Measurements from ENCODE around the gene ADCY3. TPM values are rescaled to one million over a fixed set of nuclear protein-coding genes. Genes with fewer than 3 reads are reported as not detected.

The ADCY3 gene
- total and polyA plus RNA-seq, 7 experiments from 2014 or later = 2.0 to 44.7 (median 5.1) TPM

DNA sequence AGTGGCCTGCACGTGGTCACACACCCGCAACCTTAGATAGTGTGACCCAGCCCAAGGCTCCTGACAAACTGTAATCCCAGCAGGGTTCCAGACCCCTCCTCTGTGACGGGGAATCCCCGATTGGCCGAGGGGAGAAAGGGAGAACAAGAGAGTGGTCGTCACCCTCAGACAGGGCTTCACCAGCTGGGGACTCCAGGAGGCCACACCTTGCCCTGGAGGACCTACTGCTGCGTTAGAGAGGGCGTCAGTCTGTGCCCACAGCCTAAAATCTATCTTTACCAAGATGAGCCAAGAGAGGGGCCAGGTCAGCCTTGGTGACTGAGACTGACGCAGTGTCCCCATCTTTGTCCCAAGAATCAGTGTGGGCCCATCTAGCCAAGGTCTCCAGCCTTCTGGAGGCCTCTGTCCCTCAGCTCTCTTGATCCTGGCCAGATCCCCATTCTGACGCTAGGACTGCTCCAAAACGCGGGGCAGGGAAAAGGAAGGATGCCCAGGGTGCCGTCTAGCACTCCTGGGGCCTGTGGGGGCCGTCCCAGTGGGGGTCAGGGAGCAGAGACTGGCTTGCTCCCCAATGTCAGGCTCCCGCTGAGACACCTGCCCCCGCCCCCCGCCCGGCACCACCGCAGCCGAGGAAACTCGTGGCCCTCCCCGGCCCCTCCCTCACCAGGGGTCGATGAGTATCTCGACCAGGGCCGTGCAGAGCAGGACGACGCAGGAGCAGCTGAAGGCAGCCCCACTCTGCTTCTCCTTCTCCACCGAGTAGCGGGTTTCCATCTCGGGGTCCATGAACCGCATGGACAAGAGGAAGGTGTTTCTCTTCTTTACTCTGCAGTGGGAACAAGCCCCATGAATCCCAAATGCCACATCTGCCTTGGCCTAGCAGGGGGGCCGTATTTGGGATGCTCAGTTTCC lies 86.0 kb downstream of the ADCY3 start:
- ChIA-PET POLR2A (no interaction called here), CTCF (no interaction called here)
- intact Hi-C loops (cut with micrococcal nuclease) = no loop called here
- peaks cover 0 to 5% (median 0%) of the 10 kb centered on the region in 3 experiments for H3K36me3 ChIP-seq (ENCODE audit: control insufficient read depth in 2 of 3, insufficient read depth in 3 of 3, low read length in 3 of 3)
- Mint-ChIP-seq H3K4me3 (no peak overlapping the region), H3K27ac (no peak overlapping the region), H3K9me3 (no peaks in the 10 kb centered on the region), H3K4me1 (no peaks in the 10 kb centered on the region), H3K27me3 (no peaks in the 10 kb centered on the region), H3K36me3 (peaks cover 0 to 29% (median 4%) of the 10 kb centered on the region in 5 donors)
- H3K27me3 ChIP-seq (ENCODE audit: control insufficient read depth in 2 of 2, insufficient read depth in 2 of 2, low read length in 2 of 2) = no peaks in the 10 kb centered on the region
- H3K27ac ChIP-seq (ENCODE audit: low read depth, low read length) = no peak overlapping the region
- no peak for DNase-seq
- no peaks in the 10 kb centered on the region for H3K4me1 ChIP-seq (ENCODE audit: control insufficient read depth in 2 of 2, insufficient read depth in 2 of 2, low read length in 2 of 2)
- H3K4me3 ChIP-seq (ENCODE audit: low read length) = no peak overlapping the region
- H3K9me3 ChIP-seq (ENCODE audit: control insufficient read depth in 2 of 3, low read length in 3 of 3) = no peaks in the 10 kb centered on the region
- ATAC-seq = no peak

DNA sequence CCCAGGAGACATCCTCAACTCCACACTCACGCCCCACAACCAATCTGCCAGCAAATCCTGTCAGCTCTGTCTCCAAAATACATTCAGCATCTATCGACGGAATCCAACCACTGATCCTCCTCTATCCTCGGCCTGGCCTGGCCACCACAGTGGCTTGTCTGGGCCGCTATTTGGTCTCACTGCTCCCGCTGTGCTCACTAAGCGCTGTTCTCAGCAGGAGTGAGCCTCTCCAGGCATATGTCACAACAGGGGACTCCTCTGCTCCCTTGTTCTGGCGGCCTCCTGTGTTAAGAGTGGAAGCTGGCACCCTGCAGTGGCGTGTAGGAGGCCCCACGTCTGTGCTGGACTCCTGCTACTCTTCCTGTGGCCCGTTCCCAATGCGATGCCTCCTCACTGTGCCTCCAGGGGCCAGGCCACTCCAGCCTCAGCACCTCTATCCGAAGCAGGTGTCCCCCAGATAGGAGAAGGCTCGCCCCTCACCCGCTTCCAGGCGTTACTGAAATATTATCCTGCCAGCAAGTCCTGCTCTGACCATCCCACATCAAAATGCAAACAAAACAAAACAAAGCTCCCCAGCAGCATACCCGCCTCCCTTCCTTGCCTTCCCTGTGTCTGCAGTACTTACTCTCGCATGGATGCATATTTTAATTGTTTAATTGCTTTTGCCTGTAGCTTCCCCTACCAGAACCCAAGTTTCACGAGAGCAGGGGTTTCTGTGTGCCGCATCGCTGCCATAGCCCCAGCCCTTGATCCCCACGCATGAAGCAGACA lies 86.9 kb downstream of the ADCY3 start:
- Histone ChIP-seq H3K36me3 (ENCODE audit: control insufficient read depth in 2 of 3, insufficient read depth in 3 of 3, low read length in 3 of 3) (peaks cover 0 to 5% (median 0%) of the 10 kb centered on the region in 3 experiments), H3K9me3 (ENCODE audit: control insufficient read depth in 2 of 3, low read length in 3 of 3) (no peaks in the 10 kb centered on the region), H3K4me3 (ENCODE audit: low read length) (no peak overlapping the region), H3K4me1 (ENCODE audit: control insufficient read depth in 2 of 2, insufficient read depth in 2 of 2, low read length in 2 of 2) (no peaks in the 10 kb centered on the region), H3K27ac (ENCODE audit: low read depth, low read length) (no peak overlapping the region), H3K27me3 (ENCODE audit: control insufficient read depth in 2 of 2, insufficient read depth in 2 of 2, low read length in 2 of 2) (no peaks in the 10 kb centered on the region)
- intact Hi-C loops (cut with micrococcal nuclease) = no loop called here
- no peak overlapping the region for H3K27ac Mint-ChIP-seq
- peaks cover 0 to 29% (median 4%) of the 10 kb centered on the region in 5 donors for H3K36me3 Mint-ChIP-seq
- POLR2A ChIA-PET = no interaction called here
- no peak overlapping the region for H3K4me3 Mint-ChIP-seq
- no peak for DNase-seq
- no peaks in the 10 kb centered on the region for H3K9me3 Mint-ChIP-seq
- H3K27me3 Mint-ChIP-seq = no peaks in the 10 kb centered on the region
- no peaks in the 10 kb centered on the region for H3K4me1 Mint-ChIP-seq
- CTCF ChIA-PET = interaction anchor here (1.0 kb wide), 1 partner anchor 424 kb away, joined by 3 read pairs; no protein-coding TSS in a partner anchor
- ATAC-seq = no peak

GRCh38 chr2:24832521-24832920 lies 87.5 kb downstream of the ADCY3 start:
- ChIA-PET CTCF (interaction anchor here (1.0 kb wide), 1 partner anchor 423 kb away, joined by 3 read pairs; no protein-coding TSS in a partner anchor), POLR2A (no interaction called here)
- Histone ChIP-seq H3K27ac (ENCODE audit: low read depth, low read length) (no peak overlapping the region), H3K9me3 (ENCODE audit: control insufficient read depth in 2 of 3, low read length in 3 of 3) (no peaks in the 10 kb centered on the region), H3K4me3 (ENCODE audit: low read length) (no peak overlapping the region), H3K4me1 (ENCODE audit: control insufficient read depth in 2 of 2, insufficient read depth in 2 of 2, low read length in 2 of 2) (no peaks in the 10 kb centered on the region), H3K27me3 (ENCODE audit: control insufficient read depth in 2 of 2, insufficient read depth in 2 of 2, low read length in 2 of 2) (no peaks in the 10 kb centered on the region), H3K36me3 (ENCODE audit: control insufficient read depth in 2 of 3, insufficient read depth in 3 of 3, low read length in 3 of 3) (peaks cover 0 to 5% (median 0%) of the 10 kb centered on the region in 3 experiments)
- Mint-ChIP-seq H3K27me3 (no peaks in the 10 kb centered on the region), H3K27ac (no peak overlapping the region), H3K36me3 (peaks cover 0 to 29% (median 4%) of the 10 kb centered on the region in 5 donors), H3K4me3 (no peak overlapping the region), H3K9me3 (no peaks in the 10 kb centered on the region), H3K4me1 (peaks cover 0 to 5% (median 2%) of the 10 kb centered on the region in 7 donors)
- DNase-seq (no peak), ATAC-seq (no peak)
- intact Hi-C loops (cut with micrococcal nuclease) = no loop called here

- H3K4me1 ChIP-seq (ENCODE audit: control insufficient read depth in 2 of 2, insufficient read depth in 2 of 2, low read length in 2 of 2) = no peaks in the 10 kb centered on the region
- ATAC-seq (no peak), DNase-seq (no peak)
- Mint-ChIP-seq H3K27me3 (no peaks in the 10 kb centered on the region), H3K4me1 (peaks cover 0 to 8% (median 4%) of the 10 kb centered on the region in 7 donors), H3K36me3 (peaks cover 0 to 27% (median 4%) of the 10 kb centered on the region in 5 donors), H3K27ac (no peak overlapping the region), H3K4me3 (no peak overlapping the region), H3K9me3 (no peaks in the 10 kb centered on the region)
- H3K4me3 ChIP-seq (ENCODE audit: low read length) = no peak overlapping the region
- intact Hi-C loops (cut with micrococcal nuclease) = no loop called here
- H3K27ac ChIP-seq (ENCODE audit: low read depth, low read length) = no peak overlapping the region
- H3K9me3 ChIP-seq (ENCODE audit: control insufficient read depth in 2 of 3, low read length in 3 of 3) = no peaks in the 10 kb centered on the region
- no peaks in the 10 kb centered on the region for H3K27me3 ChIP-seq (ENCODE audit: control insufficient read depth in 2 of 2, insufficient read depth in 2 of 2, low read length in 2 of 2)
- ChIA-PET POLR2A (no interaction called here), CTCF (interaction anchor here (1.0 kb wide), 1 partner anchor 423 kb away, joined by 3 read pairs; no protein-coding TSS in a partner anchor)
- H3K36me3 ChIP-seq (ENCODE audit: control insufficient read depth in 2 of 3, insufficient read depth in 3 of 3, low read length in 3 of 3) = peaks cover 0 to 5% (median 0%) of the 10 kb centered on the region in 3 experiments
Measured at GRCh38 chr2:24832073-24832461, 88.0 kb downstream of the ADCY3 start.

- peaks cover 0 to 5% (median 0%) of the 10 kb centered on the region in 3 experiments for H3K36me3 ChIP-seq (ENCODE audit: control insufficient read depth in 2 of 3, insufficient read depth in 3 of 3, low read length in 3 of 3)
- H3K27me3 Mint-ChIP-seq = no peaks in the 10 kb centered on the region
- H3K4me1 ChIP-seq (ENCODE audit: control insufficient read depth in 2 of 2, insufficient read depth in 2 of 2, low read length in 2 of 2) = no peaks in the 10 kb centered on the region
- H3K27ac ChIP-seq (ENCODE audit: low read depth, low read length) = no peak overlapping the region
- ATAC-seq (no peak), DNase-seq (no peak)
- no peak overlapping the region for H3K4me3 ChIP-seq (ENCODE audit: low read length)
- ChIA-PET CTCF (interaction anchor here (1.0 to 1.4 kb wide), 2 partner anchors 422 kb away, joined by 3 to 6 read pairs; no protein-coding TSS in a partner anchor), POLR2A (no interaction called here)
- no peak overlapping the region for H3K4me3 Mint-ChIP-seq
- intact Hi-C loops (cut with micrococcal nuclease) = no loop called here
- no peaks in the 10 kb centered on the region for H3K9me3 Mint-ChIP-seq
- no peaks in the 10 kb centered on the region for H3K27me3 ChIP-seq (ENCODE audit: control insufficient read depth in 2 of 2, insufficient read depth in 2 of 2, low read length in 2 of 2)
- H3K36me3 Mint-ChIP-seq = peaks cover 0 to 24% (median 3%) of the 10 kb centered on the region in 5 donors
- no peak overlapping the region for H3K27ac Mint-ChIP-seq
- H3K4me1 Mint-ChIP-seq = peaks cover 2 to 9% (median 4%) of the 10 kb centered on the region in 7 donors
- H3K9me3 ChIP-seq (ENCODE audit: control insufficient read depth in 2 of 3, low read length in 3 of 3) = no peaks in the 10 kb centered on the region
Measured at GRCh38 chr2:24831221-24832072, 88.6 kb downstream of the ADCY3 start.

- Mint-ChIP-seq H3K4me1 (peaks cover 4 to 16% (median 7%) of the 10 kb centered on the region in 7 donors), H3K27ac (no peak overlapping the region), H3K9me3 (no peaks in the 10 kb centered on the region), H3K27me3 (no peaks in the 10 kb centered on the region), H3K36me3 (peaks cover 0 to 18% (median 3%) of the 10 kb centered on the region in 5 donors), H3K4me3 (no peak overlapping the region)
- peaks cover 0 to 4% of the 10 kb centered on the region in 2 donors for H3K4me1 ChIP-seq (ENCODE audit: control insufficient read depth in 2 of 2, insufficient read depth in 2 of 2, low read length in 2 of 2)
- no peaks in the 10 kb centered on the region for H3K27me3 ChIP-seq (ENCODE audit: control insufficient read depth in 2 of 2, insufficient read depth in 2 of 2, low read length in 2 of 2)
- DNase-seq (no peak), ATAC-seq (no peak)
- no peak overlapping the region for H3K27ac ChIP-seq (ENCODE audit: low read depth, low read length)
- POLR2A ChIA-PET = no interaction called here
- CTCF ChIA-PET = interaction anchor here (1.4 kb wide), 1 partner anchor 421 kb away, joined by 6 read pairs; no protein-coding TSS in a partner anchor
- no peaks in the 10 kb centered on the region for H3K9me3 ChIP-seq (ENCODE audit: control insufficient read depth in 2 of 3, low read length in 3 of 3)
- no peak overlapping the region for H3K4me3 ChIP-seq (ENCODE audit: low read length)
- intact Hi-C loops (cut with micrococcal nuclease) = no loop called here
- H3K36me3 ChIP-seq (ENCODE audit: control insufficient read depth in 2 of 3, insufficient read depth in 3 of 3, low read length in 3 of 3) = peaks cover 0 to 5% (median 0%) of the 10 kb centered on the region in 3 experiments
Measured at GRCh38 chr2:24830786-24831185, 89.3 kb downstream of the ADCY3 start.
